Ishikawa (cell line): ENCODE data around the gene TRIM27.

ENCODE experiments used
- CEBPB ChIP-seq: IDR thresholded peaks from 2 replicates; pipeline ENCODE4 v1.6.1; 2012
- CREB1 ChIP-seq: IDR thresholded peaks from 2 replicates; pipeline ENCODE4 v1.6.1; 2012; ENCODE audit warnings: low read depth
- EGR1 ChIP-seq: IDR thresholded peaks from 2 replicates; pipeline ENCODE4 v1.6.1; 2012
- EP300 ChIP-seq: IDR thresholded peaks from 2 replicates; pipeline ENCODE4 v1.6.1; 2012; ENCODE audit warnings: borderline replicate concordance
- NFIC ChIP-seq: IDR thresholded peaks from 2 replicates; pipeline ENCODE4 v1.6.1; 2012
- RAD21 ChIP-seq: IDR thresholded peaks from 2 replicates; pipeline ENCODE4 v1.6.1; 2012; ENCODE audit warnings: low read depth
- TAF1 ChIP-seq: IDR thresholded peaks from 2 replicates; pipeline ENCODE4 v1.6.1; 2012; ENCODE audit warnings: low read depth, mild to moderate bottlenecking
- TCF12 ChIP-seq: IDR thresholded peaks from 2 replicates; pipeline ENCODE4 v1.6.1; 2012; ENCODE audit warnings: low read depth
- TEAD4 ChIP-seq: IDR thresholded peaks from 2 replicates; pipeline ENCODE4 v1.6.1; 2012
- YY1 ChIP-seq: IDR thresholded peaks from 2 replicates; pipeline ENCODE4 v1.6.1; 2012; ENCODE audit warnings: low read depth
- ZBTB7A ChIP-seq: IDR thresholded peaks from 2 replicates; pipeline ENCODE4 v1.6.1; 2012; ENCODE audit warnings: low read depth
- TF ChIP-seq, protein P1 (sequence below): IDR thresholded peaks from 2 replicates; pipeline ENCODE4 v1.6.1; 2012; ENCODE audit warnings: low read depth, mild to moderate bottlenecking
- TF ChIP-seq, protein P2 (sequence below): IDR thresholded peaks from 2 replicates; pipeline ENCODE4 v1.6.1; 2012

- TF ChIP-seq EGR1 = no peak
- TF ChIP-seq ZBTB7A = no peak
- TF ChIP-seq EP300 = no peak
- TF ChIP-seq YY1 = no peak
- TF ChIP-seq, protein P1, sequence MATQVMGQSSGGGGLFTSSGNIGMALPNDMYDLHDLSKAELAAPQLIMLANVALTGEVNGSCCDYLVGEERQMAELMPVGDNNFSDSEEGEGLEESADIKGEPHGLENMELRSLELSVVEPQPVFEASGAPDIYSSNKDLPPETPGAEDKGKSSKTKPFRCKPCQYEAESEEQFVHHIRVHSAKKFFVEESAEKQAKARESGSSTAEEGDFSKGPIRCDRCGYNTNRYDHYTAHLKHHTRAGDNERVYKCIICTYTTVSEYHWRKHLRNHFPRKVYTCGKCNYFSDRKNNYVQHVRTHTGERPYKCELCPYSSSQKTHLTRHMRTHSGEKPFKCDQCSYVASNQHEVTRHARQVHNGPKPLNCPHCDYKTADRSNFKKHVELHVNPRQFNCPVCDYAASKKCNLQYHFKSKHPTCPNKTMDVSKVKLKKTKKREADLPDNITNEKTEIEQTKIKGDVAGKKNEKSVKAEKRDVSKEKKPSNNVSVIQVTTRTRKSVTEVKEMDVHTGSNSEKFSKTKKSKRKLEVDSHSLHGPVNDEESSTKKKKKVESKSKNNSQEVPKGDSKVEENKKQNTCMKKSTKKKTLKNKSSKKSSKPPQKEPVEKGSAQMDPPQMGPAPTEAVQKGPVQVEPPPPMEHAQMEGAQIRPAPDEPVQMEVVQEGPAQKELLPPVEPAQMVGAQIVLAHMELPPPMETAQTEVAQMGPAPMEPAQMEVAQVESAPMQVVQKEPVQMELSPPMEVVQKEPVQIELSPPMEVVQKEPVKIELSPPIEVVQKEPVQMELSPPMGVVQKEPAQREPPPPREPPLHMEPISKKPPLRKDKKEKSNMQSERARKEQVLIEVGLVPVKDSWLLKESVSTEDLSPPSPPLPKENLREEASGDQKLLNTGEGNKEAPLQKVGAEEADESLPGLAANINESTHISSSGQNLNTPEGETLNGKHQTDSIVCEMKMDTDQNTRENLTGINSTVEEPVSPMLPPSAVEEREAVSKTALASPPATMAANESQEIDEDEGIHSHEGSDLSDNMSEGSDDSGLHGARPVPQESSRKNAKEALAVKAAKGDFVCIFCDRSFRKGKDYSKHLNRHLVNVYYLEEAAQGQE = no peak
- no peak for TF ChIP-seq RAD21
- no peak for TF ChIP-seq CEBPB
- TF ChIP-seq TEAD4 = peak; percentile 35
- TF ChIP-seq TAF1 = no peak
- TF ChIP-seq NFIC = no peak
- TF ChIP-seq TCF12 = no peak
- TF ChIP-seq, protein P2, sequence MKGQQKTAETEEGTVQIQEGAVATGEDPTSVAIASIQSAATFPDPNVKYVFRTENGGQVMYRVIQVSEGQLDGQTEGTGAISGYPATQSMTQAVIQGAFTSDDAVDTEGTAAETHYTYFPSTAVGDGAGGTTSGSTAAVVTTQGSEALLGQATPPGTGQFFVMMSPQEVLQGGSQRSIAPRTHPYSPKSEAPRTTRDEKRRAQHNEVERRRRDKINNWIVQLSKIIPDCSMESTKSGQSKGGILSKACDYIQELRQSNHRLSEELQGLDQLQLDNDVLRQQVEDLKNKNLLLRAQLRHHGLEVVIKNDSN = no peak
- TF ChIP-seq CREB1 = no peak
These were observed 16.6 kb upstream of the TRIM27 start for GRCh38 chr6:28940294-28940857.
